Measurements from ENCODE around the gene RIMBP2.

The RIMBP2 gene

GRCh38 chr12:130581782-130582181 is 134.3 kb downstream of the RIMBP2 start:
- H3K27ac ChIP-seq = no peak overlapping the region

DNA sequence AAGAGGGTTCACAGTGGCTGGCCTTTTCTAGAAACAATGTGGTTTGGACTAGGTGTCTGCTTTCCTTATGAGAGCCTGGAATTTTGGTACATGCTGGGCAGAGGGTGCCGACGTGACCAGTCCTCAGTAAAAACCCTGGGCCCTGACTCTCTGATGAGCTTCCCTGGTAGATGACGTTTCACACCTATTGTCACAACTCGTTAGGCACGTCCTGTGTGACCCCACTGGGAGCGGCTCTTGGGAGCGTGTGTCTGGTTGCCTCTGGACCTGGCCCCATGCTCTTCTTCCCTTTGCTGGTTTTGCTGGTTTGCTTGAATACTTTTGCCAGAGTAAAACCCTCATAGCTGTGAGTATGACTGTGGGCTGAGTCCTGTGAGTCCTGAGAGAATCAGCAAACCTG is 136.9 kb downstream of the RIMBP2 start:
- H3K27ac ChIP-seq = no peak overlapping the region
- TF ChIP-seq, protein P1, sequence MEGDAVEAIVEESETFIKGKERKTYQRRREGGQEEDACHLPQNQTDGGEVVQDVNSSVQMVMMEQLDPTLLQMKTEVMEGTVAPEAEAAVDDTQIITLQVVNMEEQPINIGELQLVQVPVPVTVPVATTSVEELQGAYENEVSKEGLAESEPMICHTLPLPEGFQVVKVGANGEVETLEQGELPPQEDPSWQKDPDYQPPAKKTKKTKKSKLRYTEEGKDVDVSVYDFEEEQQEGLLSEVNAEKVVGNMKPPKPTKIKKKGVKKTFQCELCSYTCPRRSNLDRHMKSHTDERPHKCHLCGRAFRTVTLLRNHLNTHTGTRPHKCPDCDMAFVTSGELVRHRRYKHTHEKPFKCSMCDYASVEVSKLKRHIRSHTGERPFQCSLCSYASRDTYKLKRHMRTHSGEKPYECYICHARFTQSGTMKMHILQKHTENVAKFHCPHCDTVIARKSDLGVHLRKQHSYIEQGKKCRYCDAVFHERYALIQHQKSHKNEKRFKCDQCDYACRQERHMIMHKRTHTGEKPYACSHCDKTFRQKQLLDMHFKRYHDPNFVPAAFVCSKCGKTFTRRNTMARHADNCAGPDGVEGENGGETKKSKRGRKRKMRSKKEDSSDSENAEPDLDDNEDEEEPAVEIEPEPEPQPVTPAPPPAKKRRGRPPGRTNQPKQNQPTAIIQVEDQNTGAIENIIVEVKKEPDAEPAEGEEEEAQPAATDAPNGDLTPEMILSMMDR (conservative IDR thresholded peaks at IDR 0.05) = no peak

More at GRCh38 chr12:130581782-130582181, 134.3 kb downstream of the RIMBP2 start:
- TF ChIP-seq, protein P1 (conservative IDR thresholded peaks at IDR 0.05) = no peak

DNA sequence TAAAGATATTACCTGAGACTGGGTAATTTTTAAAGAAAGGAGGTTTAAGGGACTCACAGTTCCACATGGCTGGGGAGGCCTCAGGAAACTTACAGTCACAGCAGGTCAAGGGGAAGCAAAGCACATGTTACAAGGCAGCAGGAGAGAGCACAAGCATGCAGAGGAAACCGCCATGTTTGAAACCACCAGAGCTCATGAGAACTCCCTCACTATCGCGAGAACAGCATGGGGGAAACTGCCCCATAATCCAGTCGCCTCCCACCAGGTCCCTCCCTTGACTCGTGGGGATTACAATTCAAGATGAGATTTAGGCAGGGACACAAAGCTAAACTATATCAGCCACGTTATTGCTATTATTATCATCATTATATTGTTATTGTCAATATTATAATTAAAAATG is 138.7 kb downstream of the RIMBP2 start:
- no peak overlapping the region for H3K27ac ChIP-seq

DNA sequence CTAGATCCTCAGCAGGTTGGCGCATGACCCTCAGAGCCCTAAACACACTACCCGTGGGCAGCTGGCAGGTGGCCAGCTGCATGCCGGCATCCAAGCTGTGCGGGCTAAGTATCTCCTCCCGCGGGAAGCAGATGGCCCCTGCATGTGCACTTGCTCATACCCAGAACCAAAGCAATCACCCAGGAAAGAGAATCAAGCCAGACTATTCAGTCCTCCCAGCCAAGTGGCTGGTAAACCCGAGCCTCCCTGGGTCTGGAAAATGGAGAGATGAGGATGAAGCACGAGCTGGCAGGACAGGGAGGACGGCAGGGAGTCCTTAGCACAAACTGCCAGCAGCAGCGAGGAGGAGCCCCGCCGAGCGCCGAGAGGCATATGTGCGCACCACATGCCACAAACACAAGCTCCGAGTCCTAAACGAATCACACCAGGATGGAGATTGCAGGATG is 139.7 kb downstream of the RIMBP2 start:
- TF ChIP-seq, protein P1 (conservative IDR thresholded peaks at IDR 0.05) = no peak
- no peak overlapping the region for H3K27ac ChIP-seq

More for the DNA sequence above, 138.7 kb downstream of the RIMBP2 start:
- TF ChIP-seq, protein P1 (conservative IDR thresholded peaks at IDR 0.05) = no peak

- no peak overlapping the region for H3K27ac ChIP-seq
- TF ChIP-seq, protein P1 (conservative IDR thresholded peaks at IDR 0.05) = no peak
These were observed 141.7 kb downstream of the RIMBP2 start for GRCh38 chr12:130574402-130574801.

DNA sequence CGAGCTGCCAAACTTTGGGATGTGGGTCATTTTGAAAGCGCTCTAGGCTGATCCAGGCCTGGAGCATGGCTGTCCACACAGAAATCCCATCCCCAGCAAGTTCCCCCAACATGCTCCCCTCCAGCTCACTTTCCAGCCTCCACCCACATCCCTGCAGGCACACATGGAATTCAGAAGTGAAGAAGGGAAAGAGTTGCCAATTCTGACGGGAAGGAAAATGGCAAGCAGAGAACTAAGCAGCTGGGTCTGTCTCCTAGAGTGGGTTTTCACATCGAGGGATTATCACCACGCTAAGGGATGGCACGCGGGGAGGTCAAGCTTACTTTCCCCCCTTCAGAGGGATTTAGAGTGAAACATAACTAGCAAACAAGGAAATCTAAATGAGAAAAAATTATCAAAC is 142.3 kb downstream of the RIMBP2 start:
- TF ChIP-seq, protein P1 (conservative IDR thresholded peaks at IDR 0.05) = no peak
- no peak overlapping the region for H3K27ac ChIP-seq

GRCh38 chr12:130573235-130573634 is 142.9 kb downstream of the RIMBP2 start:
- no peak overlapping the region for H3K27ac ChIP-seq
- TF ChIP-seq, protein P1 (conservative IDR thresholded peaks at IDR 0.05) = no peak

All from VCaP (cell line).